ENCODE data around the gene NCOA1.

NCOA1 gene

DNA sequence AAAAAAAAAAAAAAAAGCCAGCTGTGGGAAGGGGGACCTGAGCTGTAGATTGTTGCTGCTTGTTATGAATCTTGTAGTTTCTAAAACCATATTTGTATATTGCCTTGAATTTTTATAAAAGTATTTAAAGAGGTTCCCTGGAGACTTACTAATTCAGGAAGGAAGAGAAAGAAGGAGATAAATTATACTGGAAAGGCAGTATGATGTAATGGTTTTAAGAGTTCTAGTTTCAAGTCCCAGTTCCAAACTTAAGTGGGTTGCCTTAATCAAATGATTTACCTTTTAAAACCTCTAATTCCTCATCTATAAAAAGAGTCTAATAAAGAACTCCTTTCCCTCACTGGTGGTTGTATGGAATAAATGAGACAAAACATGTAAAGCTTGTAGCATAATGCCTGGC is 240.0 kb downstream of the NCOA1 start:
- DNase-seq (ENCODE audit: low read depth in 2 of 3, low spot score in 2 of 3): no peak

GRCh38 chr2:24731923-24732322 is 240.9 kb downstream of the NCOA1 start:
- no peak for DNase-seq (ENCODE audit: low read depth in 2 of 3, low spot score in 2 of 3)

GRCh38 chr2:24734741-24735140 is 243.7 kb downstream of the NCOA1 start:
- DNase-seq (ENCODE audit: low read depth in 2 of 3, low spot score in 2 of 3): no peak

DNA sequence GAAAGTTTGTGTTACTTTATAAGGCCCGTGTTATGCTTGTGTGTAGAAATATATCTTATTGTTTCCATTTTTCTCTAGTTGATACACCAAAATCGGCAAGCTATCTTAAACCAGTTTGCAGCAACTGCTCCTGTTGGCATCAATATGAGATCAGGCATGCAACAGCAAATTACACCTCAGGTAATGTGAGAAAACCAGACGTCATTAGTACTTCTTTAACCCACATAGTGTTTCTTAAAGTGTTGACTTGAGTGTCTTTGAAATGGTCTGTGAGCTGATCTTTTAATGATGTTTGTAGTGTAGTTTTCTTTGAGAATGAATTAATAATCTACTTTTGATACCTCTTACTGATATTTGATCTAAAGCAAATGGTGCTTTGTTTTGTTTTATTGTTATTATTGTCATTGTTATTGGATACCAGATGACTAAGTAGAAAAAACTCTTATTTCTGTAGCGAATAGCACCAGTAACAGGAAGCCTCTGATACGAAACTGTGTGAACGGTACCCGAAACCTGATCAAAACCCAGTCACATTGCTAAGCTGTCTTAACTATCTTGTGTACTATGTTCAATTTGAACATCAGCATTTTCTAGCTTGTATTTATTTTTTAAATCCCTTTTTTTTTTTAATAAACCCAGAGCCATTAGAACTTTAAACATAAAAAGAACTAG is 248.4 kb downstream of the NCOA1 start:
- no peak for DNase-seq (ENCODE audit: low read depth in 2 of 3, low spot score in 2 of 3)

DNA sequence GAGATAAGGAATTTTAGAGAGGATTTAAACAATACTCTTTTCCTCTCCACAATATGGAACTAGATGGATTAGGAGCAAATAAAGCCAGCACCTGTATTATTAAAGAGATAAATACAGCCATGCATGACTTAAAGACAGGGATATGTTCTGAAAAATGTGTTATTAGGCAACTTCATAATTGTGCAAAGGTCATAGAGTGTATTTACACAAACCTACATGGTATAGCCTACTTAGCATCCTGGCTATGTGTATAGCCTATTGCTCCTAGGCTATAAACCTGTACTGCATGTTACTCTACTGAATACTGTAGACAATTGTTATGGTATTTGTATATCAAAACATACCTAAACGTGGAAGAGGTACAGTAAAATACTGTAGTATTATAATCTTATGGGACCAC is 249.1 kb downstream of the NCOA1 start:
- no peak for DNase-seq (ENCODE audit: low read depth in 2 of 3, low spot score in 2 of 3)

DNA sequence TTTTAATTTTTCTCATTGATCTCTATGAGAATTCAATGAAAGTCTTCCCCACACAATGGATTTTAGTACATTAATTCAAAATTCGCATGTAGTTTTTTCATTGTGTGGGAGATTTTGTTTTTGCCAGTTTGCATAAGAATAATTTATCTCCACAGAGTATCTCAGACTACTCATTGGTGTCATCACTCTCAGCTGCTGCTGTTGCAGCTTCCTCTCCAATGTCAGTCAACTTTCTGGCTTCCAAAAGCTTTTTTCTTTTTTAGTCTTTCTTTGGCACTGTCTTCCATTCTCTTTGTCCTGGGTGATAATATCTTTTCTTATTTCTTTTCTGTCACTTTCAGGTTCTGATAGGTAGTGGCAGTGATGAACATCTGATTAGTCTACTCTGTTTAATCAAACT is 251.7 kb downstream of the NCOA1 start:
- no peak for DNase-seq (ENCODE audit: low read depth in 2 of 3, low spot score in 2 of 3)

GRCh38 chr2:24743924-24744323 is 252.9 kb downstream of the NCOA1 start:
- DNase-seq (ENCODE audit: low read depth in 2 of 3, low spot score in 2 of 3): no peak

DNA sequence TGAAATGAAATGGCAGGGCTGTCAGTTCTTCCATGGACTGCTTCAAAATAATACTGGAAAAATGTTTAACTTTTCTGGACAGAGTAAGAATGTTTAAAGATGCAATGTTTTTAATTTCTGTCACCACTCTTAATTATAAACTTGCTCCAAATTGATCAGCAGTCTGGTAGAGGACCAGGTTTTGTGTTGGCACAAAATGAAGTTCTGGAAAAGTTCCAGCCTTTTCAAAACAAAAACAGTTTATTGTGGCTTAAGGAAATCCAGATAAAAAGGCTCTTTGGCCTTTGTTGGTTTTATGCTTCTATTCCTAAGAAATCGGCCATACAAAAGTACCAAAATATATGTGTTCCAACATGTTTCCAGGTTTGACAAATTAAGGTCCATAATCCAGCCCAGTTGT is 253.3 kb downstream of the NCOA1 start:
- DNase-seq (ENCODE audit: low read depth in 2 of 3, low spot score in 2 of 3): no peak

DNA sequence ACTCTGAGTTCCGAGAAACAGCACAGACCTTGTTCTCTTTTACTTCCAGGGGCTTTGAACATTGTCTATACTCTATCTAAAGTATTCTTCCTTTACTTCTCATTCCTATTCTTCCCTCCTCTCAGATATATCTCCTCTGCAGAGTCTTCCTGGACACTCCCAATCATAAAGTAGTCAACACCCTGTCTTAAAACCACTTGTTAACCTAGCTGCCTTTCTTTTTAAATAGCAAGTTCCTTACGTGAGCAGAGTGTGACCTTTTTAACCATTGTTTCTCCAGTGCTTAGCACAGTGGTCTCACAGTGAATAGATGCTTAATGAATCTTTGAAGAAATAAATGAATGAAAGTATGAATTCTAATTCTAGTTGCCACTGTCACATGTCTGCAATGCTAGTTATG is 254.8 kb downstream of the NCOA1 start:
- DNase-seq (ENCODE audit: low read depth in 2 of 3, low spot score in 2 of 3): no peak

GRCh38 chr2:24747299-24747698 is 256.2 kb downstream of the NCOA1 start:
- DNase-seq (ENCODE audit: low read depth in 2 of 3, low spot score in 2 of 3): no peak

DNA sequence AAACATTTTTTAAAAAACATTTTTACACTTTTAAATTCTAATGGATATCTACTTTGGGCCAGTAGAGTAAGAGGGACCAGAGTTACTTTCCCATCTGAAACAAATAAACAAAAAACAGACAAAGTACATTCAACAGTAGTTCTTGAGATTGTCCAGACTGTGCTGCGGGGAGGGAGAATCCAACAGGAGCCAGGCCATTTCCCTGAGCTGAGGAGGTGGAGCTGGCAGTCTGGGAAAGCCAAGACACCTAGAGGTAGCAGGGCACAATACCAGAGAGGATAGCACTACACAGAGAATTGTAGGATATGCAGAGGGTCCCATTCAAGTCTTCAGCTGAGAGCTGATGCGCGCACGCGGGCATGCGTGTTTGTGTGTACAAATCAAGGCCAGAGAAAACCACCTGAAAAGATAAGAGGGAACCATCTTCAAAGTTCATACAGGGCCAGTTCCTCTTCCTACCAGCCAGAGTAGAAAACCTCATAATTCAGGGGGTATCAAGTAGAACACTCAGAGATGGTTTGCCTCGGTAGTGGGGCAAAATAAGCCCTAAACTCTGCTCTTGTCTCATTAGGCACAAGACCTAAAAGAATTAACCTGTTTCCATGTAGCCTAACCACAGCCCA is 258.1 kb downstream of the NCOA1 start:
- no peak for DNase-seq (ENCODE audit: low read depth in 2 of 3, low spot score in 2 of 3)

GRCh38 chr2:24754985-24755705 is 264.1 kb downstream of the NCOA1 start:
- no peak for DNase-seq (ENCODE audit: low read depth in 2 of 3, low spot score in 2 of 3)

DNA sequence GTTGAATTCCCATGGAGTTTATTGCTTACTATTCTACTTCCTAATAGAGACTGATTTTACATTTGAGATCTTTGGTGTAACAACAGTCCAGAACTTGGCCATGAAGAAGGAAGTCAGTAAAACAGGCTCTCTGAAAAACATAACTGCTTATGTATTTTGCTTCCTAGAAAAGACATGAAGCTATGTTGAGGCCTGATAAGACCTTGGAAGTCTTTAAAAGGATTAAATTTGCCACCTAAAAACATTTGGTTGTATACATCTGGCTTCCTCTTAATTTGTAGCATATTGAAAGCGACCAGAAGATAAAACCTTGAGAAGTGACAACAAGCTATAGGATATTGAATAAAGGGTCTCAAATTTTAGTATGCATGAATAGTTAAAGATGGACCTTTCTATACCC is 265.7 kb downstream of the NCOA1 start:
- DNase-seq (ENCODE audit: low read depth in 2 of 3, low spot score in 2 of 3): no peak

- DNase-seq (ENCODE audit: low read depth in 2 of 3, low spot score in 2 of 3): no peak
These were observed 270.8 kb downstream of the NCOA1 start for GRCh38 chr2:24761866-24762265.

DNA sequence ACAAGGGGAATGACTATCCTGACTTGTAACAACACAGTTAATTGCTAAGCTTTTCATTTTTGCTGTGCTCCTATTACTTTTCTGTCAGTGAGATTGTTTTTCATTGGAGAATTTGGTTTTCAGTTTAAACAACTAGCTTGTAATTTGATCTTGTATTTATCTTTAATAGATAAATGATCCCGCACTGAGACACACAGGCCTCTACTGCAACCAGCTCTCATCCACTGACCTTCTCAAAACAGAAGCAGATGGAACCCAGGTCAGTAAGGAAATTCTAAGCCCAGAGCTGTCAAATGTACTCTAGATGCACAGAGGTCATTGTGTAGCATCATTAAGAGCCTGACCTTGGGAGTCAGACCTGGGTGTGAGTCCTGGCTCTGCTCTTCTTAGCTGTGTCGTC is 271.5 kb downstream of the NCOA1 start:
- no peak for DNase-seq (ENCODE audit: low read depth in 2 of 3, low spot score in 2 of 3)

DNA sequence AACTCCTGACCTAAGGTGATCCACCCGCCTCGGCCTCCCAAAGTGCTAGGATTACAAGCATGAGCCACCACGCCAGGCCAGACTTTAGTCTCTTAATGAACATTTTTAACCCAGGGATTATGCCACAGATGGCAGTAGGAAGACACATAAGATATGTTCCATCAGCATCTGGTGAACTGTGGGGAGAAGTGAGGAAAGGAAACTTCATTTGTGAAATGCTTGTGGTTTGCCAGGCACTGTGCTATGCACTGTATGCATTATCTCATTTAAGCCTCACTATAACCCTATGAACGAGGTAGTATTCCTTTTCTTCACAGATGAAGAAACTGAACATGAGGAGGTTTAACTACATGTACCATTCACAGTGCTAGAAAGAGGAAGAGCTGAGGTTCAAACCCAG is 272.8 kb downstream of the NCOA1 start:
- DNase-seq (ENCODE audit: low read depth in 2 of 3, low spot score in 2 of 3): no peak

DNA sequence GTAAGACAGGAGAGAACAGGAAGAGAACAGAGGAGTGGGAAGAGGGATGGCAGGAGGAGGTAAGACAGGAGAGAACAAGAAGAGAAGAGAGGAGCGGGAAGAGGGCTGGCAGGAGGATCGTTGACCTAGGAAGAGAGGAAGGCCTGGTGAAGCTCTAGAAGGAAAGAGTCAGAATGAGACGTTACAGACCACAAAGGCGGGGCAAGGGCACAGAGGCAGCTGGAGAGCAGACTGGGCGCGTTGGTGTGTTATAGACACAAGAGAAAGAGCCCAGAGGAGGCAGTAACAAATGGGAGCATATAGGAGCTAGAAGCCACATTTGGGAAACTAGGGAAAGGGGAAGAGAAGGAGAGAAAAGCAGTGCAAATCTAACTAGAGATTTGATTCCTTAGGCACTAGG is 275.6 kb downstream of the NCOA1 start:
- DNase-seq (ENCODE audit: low read depth in 2 of 3, low spot score in 2 of 3): no peak

GRCh38 chr2:24768013-24768412 is 277.0 kb downstream of the NCOA1 start:
- no peak for DNase-seq (ENCODE audit: low read depth in 2 of 3, low spot score in 2 of 3)

DNA sequence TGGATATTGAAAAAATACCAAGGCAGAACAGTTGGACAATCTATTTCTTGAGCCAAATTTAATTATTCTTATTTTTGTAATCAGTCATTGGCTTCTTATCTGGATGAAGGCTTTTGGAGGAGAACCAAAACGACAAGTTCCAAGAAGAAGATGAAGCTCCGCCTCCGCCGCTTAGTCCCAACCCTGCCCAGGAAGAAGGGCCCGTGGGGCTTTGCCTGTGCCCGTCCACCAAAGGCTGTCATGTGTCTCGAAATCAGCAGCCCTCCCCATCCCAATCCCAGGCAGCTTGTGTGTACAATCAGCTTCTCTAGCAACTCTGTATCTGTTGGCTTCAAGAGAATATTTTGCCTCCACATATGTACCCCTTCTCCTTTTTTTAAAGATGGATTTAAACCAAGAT is 277.5 kb downstream of the NCOA1 start:
- DNase-seq (ENCODE audit: low read depth in 2 of 3, low spot score in 2 of 3): no peak

DNA sequence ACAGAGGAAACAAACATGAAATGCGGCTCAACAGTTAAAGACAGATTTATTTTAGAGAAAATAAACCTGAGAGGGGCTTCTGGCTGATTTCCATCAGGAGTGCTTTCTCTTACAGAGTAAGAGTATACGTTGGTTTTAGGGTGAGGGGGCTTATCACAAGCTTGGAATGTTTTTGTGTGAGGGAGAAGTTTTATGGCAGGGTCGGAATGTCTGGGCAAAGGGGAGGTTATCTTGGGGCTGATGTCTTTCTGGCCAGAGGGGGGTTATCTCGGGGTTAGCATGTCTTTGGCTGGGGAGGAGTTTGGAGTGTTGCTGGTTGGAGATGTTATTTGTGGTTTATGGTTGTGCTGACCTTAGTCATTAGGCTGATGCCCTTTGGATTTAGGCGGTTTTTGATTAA is 280.0 kb downstream of the NCOA1 start:
- DNase-seq (ENCODE audit: low read depth in 2 of 3, low spot score in 2 of 3): no peak

DNA sequence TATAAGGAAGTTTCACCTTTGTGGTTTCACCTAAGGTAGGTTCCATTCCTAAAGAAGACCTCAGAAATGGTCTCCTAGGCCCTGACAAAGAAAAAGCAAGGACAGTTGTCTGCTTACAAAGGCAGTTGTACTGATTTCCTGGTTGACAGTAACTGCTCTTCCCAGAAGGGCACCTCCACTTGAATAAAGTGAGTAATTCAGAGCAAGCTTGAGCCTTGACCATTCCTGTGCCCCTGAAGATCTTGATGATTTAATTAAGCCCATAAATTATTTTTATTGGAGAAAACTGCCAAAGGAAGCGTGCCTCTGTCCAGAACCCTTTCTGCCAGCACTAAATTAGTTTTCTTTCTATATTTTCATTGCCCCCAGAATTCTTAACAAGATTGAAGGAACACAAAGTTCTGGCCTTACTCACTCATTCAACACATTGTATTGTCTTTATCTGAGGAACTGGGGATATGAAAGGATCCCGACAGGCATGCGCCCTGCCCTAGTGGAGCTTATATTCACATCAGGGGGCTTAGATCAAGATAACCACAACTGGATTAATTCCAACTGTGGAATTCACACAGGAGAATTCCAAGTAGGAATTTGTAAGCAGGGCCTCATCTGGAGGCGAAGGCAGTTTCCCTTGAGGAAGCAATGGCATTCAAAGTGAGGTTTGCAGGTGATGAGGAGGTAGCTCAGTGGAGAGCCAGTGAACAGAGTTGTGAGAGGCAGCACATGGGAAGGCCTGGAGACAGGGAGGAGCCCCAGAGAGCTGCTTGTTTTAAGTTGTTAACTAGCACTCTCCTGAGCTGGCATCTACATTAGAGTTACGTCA is 280.9 kb downstream of the NCOA1 start:
- no peak for DNase-seq (ENCODE audit: low read depth in 2 of 3, low spot score in 2 of 3)

DNA sequence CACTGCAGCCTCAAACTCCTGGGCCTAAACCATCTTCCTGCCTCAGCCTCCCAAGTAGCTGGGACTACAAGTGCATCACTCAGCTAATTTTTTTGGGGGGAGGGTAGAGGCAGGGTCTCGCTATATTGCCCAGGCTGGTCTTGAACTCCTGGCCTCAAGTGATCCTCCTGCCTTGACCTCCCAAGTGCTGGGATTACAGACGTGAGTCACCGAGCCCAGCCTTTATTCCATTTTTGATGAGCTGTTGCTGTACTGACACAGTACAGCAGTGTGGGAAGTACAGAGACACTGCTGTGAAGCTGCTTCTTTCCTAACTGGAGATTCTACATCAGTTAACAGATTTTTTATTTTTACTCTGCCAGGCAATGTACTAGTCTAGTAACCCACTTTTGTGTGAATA is 283.3 kb downstream of the NCOA1 start:
- no peak for DNase-seq (ENCODE audit: low read depth in 2 of 3, low spot score in 2 of 3)
